Tibial nerve (tissue), 4 donors: ENCODE results near the gene SIRT7. TPM values are rescaled to one million over a fixed set of nuclear protein-coding genes. Genes with fewer than 3 reads are reported as not detected.

Experiments
- DNase-seq, 2 donors: peaks; one replicate each; pipeline ENCODE4 v3.0.0-alpha.2; 2019; ENCODE audit warnings: low spot score in 2 of 2
- H3K27ac ChIP-seq, 4 donors: fragments of 200-600 bp; sonication (generic) in 3 of 4; one replicate each; pipeline ENCODE4 v1.5.1; 2017 to 2019; ENCODE audit warnings: mild to moderate bottlenecking in 1 of 4
- H3K27me3 ChIP-seq, 2 donors: fragments of 200-600 bp; sonication (generic) in 1 of 2; one replicate each; pipeline versions ENCODE4 v1.5.1 to v1.6.0; 2017 to 2019
- H3K36me3 ChIP-seq, 3 donors: fragments of 200-600 bp; sonication (generic); one replicate each; pipeline ENCODE4 v1.5.1; 2018 to 2019
- H3K4me1 ChIP-seq, 4 donors: fragments of 200-600 bp; sonication (generic) in 3 of 4; one replicate each; pipeline ENCODE4 v1.5.1; 2017 to 2019
- H3K4me3 ChIP-seq, 4 donors: fragments of 200-600 bp; sonication (generic) in 3 of 4; one replicate each; pipeline ENCODE4 v1.5.1; 2017 to 2019; ENCODE audit warnings: mild to moderate bottlenecking in 1 of 4, moderate library complexity in 1 of 4
- H3K9me3 ChIP-seq, 4 donors: fragments of 200-600 bp; sonication (generic) in 3 of 4; one replicate each; pipeline ENCODE4 v1.5.1; 2017 to 2019
- CTCF ChIP-seq, 5 experiments: fragments of 200-600 bp in 3 of 5; fragments of 450-650 bp in 2 of 5; sonication (generic) in 3 of 5; IDR thresholded peaks; one replicate each; pipeline ENCODE4 v1.5.1; 2016 to 2019; ENCODE audit warnings: antibody characterized with exemption in 5 of 5, mild to moderate bottlenecking in 3 of 5, moderate library complexity in 2 of 5
- EP300 ChIP-seq, 2 donors: sonication (generic); formaldehyde crosslinking; IDR thresholded peaks; one replicate each; pipeline ENCODE4 v1.6.1; 2017; ENCODE audit warnings: antibody characterized with exemption in 2 of 2, mild to moderate bottlenecking in 1 of 2
- POLR2A ChIP-seq, 2 donors: fragments of 450-650 bp; IDR thresholded peaks; one replicate each; pipeline ENCODE4 v1.6.1; 2017; ENCODE audit warnings: antibody characterized with exemption in 2 of 2, mild to moderate bottlenecking in 2 of 2, moderate library complexity in 2 of 2
- WGBS, 2 donors: methylation state at CpG; one replicate each; pipeline ENCODE4 v1.1.5; 2018; 5-methylcytosine and 5-hydroxymethylcytosine counted together
- total RNA-seq, 4 donors: library from RNA; depleted of rRNA; stranded (reverse); fragments of >200 nt; gene quantifications; one replicate each; pipeline ENCODE4 v1.1.0, GENCODE V29; 2016

SIRT7 gene
- total RNA-seq, 4 donors from 2014 or later, result 22.3 to 42.2 (median 30.7) TPM

GRCh38 chr17:81903415-81903831 lies 14.6 kb downstream of the SIRT7 start:
- H3K4me1 ChIP-seq, result peaks cover 0 to 18% (median 9%) of the 10 kb centered on the region in 4 donors
- peaks cover 2 to 78% (median 4%) of the 10 kb centered on the region in 3 donors for H3K36me3 ChIP-seq
- H3K4me3 ChIP-seq, result no peak overlapping the region
- H3K27me3 ChIP-seq, result peaks cover 0 to 8% of the 10 kb centered on the region in 2 donors
- no peak for DNase-seq
- TF ChIP-seq POLR2A (IDR thresholded peaks at IDR 0.05) (no peak), EP300 (IDR thresholded peaks at IDR 0.05) (no peak), CTCF (IDR thresholded peaks at IDR 0.05) (no peak)
- peak overlapping the region in 1 of 4 donors; percentile 72 for H3K27ac ChIP-seq
- no peaks in the 10 kb centered on the region for H3K9me3 ChIP-seq
- 93 to 98% methylated on average over 3 to 6 of the region's 10 CpGs for WGBS, 2 donors

GRCh38 chr17:81902653-81903414 lies 15.1 kb downstream of the SIRT7 start:
- Histone ChIP-seq H3K27ac (peak overlapping the region in 2 of 4 donors; percentile 17 to 72), H3K36me3 (peaks cover 2 to 78% (median 4%) of the 10 kb centered on the region in 3 donors)

GRCh38 chr17:81902023-81902652 lies 15.8 kb downstream of the SIRT7 start, which contains the start of gene NPB:
Gene NPB, plus strand, starts transcription at chr17:81902238. Its CDS starts 40 bp downstream, at chr17:81902278.
- Histone ChIP-seq H3K4me1 (peaks cover 0 to 18% (median 9%) of the 10 kb centered on the region in 4 donors), H3K9me3 (no peaks in the 10 kb centered on the region), H3K4me3 (peak within 1 kb of the TSS; percentile 15 to 51 (median 20)), H3K27ac (peak within 1 kb of the TSS in 2 of 4 donors; percentile 17 to 72), H3K27me3 (peaks cover 0 to 8% of the 10 kb centered on the region in 2 donors), H3K36me3 (peaks cover 2 to 78% (median 4%) of the 10 kb centered on the region in 3 donors)
- WGBS, 2 donors, result 1% methylated on average over 30 of the region's 79 CpGs; no CpG with 5 or more reads in 1 of the 2 donors
- TF ChIP-seq POLR2A (IDR thresholded peaks at IDR 0.05), result no peak
- TF ChIP-seq CTCF (IDR thresholded peaks at IDR 0.05), result no peak
- TF ChIP-seq EP300 (IDR thresholded peaks at IDR 0.05), result no peak
- DNase-seq, result no peak

More at GRCh38 chr17:81902653-81903414, 15.1 kb downstream of the SIRT7 start:
- 23 to 25% methylated on average over 15 to 29 of the region's 47 CpGs for WGBS, 2 donors
- peaks cover 0 to 8% of the 10 kb centered on the region in 2 donors for H3K27me3 ChIP-seq
- TF ChIP-seq CTCF (IDR thresholded peaks at IDR 0.05), result no peak
- no peak for TF ChIP-seq EP300 (IDR thresholded peaks at IDR 0.05)
- no peak for TF ChIP-seq POLR2A (IDR thresholded peaks at IDR 0.05)
- DNase-seq, result no peak
- no peaks in the 10 kb centered on the region for H3K9me3 ChIP-seq
- peaks cover 0 to 18% (median 9%) of the 10 kb centered on the region in 4 donors for H3K4me1 ChIP-seq
- peak overlapping the region in 3 of 4 donors; percentile 15 to 51 (median 23) for H3K4me3 ChIP-seq

GRCh38 chr17:81901167-81902022 lies 16.6 kb downstream of the SIRT7 start:
- Histone ChIP-seq H3K27me3 (peaks cover 0 to 8% of the 10 kb centered on the region in 2 donors), H3K4me3 (peak overlapping the region in 2 of 4 donors; percentile 16 to 51), H3K4me1 (peaks cover 0 to 18% (median 9%) of the 10 kb centered on the region in 4 donors), H3K27ac (peak overlapping the region in 1 of 4 donors; percentile 72), H3K9me3 (no peaks in the 10 kb centered on the region), H3K36me3 (peaks cover 2 to 78% (median 4%) of the 10 kb centered on the region in 3 donors)
- no peak for TF ChIP-seq CTCF (IDR thresholded peaks at IDR 0.05)
- no peak for TF ChIP-seq POLR2A (IDR thresholded peaks at IDR 0.05)
- no peak for TF ChIP-seq EP300 (IDR thresholded peaks at IDR 0.05)
- DNase-seq, result no peak
- WGBS, 2 donors, result 60 to 78% methylated on average over 10 to 18 of the region's 21 CpGs
